GM23338 (cell line): Measurements from ENCODE around the gene RPN1. TPM values are rescaled to one million over a fixed set of nuclear protein-coding genes. Genes with fewer than 3 reads are reported as not detected.

ENCODE experiments used
- ATAC-seq: fragments of 200-7000 bp; cut with Tn5 transposase; 3 replicates; pipeline ENCODE4 v1.9.1; 2020
- DNase-seq: peaks from one replicate; pipeline ENCODE4 v3.0.0-alpha.2; 2015; ENCODE audit warnings: low spot score
- H2AFZ ChIP-seq: fragments of 200-600 bp; sonication (generic); 2 replicates; pipeline ENCODE4 v1.8.0; 2016; ENCODE audit warnings: antibody characterized with exemption, mild to moderate bottlenecking, moderate library complexity
- H3F3A ChIP-seq: fragments of 200-600 bp; sonication (generic); replicated peaks from 2 replicates; pipeline ENCODE4 v1.8.0; 2017; ENCODE audit warnings: antibody characterized with exemption, mixed run types, low read depth
- H3K27ac ChIP-seq: fragments of 200-600 bp; sonication (generic); 2 replicates; pipeline ENCODE4 v1.6.1; 2016; ENCODE audit warnings: low read depth
- H3K27me3 ChIP-seq: fragments of 200-600 bp; sonication (generic); 2 replicates; pipeline ENCODE4 v1.8.0; 2016; ENCODE audit warnings: mild to moderate bottlenecking, mixed run types, moderate library complexity; ENCODE audit not compliant: insufficient read depth
- H3K36me3 ChIP-seq: fragments of 200-600 bp; sonication (generic); 2 replicates; pipeline ENCODE4 v1.8.0; 2016; ENCODE audit warnings: mild to moderate bottlenecking; ENCODE audit not compliant: insufficient read depth
- H3K4me1 ChIP-seq: fragments of 200-600 bp; sonication (generic); 2 replicates; pipeline ENCODE4 v1.8.0; 2016; ENCODE audit warnings: mild to moderate bottlenecking, moderate library complexity; ENCODE audit not compliant: insufficient read depth
- H3K4me2 ChIP-seq: fragments of 200-600 bp; sonication (generic); 2 replicates; pipeline ENCODE4 v1.7.1; 2017; ENCODE audit warnings: mixed run types
- H3K4me3 ChIP-seq: fragments of 200-600 bp; sonication (generic); 2 replicates; pipeline ENCODE4 v1.6.1; 2016; ENCODE audit warnings: mixed run types
- H3K79me2 ChIP-seq: fragments of 200-600 bp; sonication (generic); replicated peaks from 2 replicates; pipeline ENCODE4 v1.8.0; 2017; ENCODE audit warnings: mild to moderate bottlenecking; ENCODE audit not compliant: insufficient read depth
- H3K9me2 ChIP-seq: fragments of 200-600 bp; sonication (generic); 2 replicates; pipeline ENCODE4 v1.8.0; 2017; ENCODE audit not compliant: insufficient read depth
- H4K20me1 ChIP-seq: fragments of 200-600 bp; sonication (generic); replicated peaks from 2 replicates; pipeline ENCODE4 v1.8.0; 2017; ENCODE audit warnings: mild to moderate bottlenecking; ENCODE audit not compliant: insufficient read depth
- H3K27ac Mint-ChIP-seq: 2 replicates; pipeline ENCODE4 v1.8.0; 2020; ENCODE audit warnings: inconsistent platforms, mild to moderate bottlenecking, moderate library complexity, mixed read lengths
- H3K27me3 Mint-ChIP-seq: 3 replicates; pipeline ENCODE4 v1.8.0; 2022; ENCODE audit warnings: low read depth, mild to moderate bottlenecking, moderate library complexity, mixed read lengths, inconsistent platforms; ENCODE audit not compliant: insufficient read depth, poor library complexity
- H3K36me3 Mint-ChIP-seq: 3 replicates; pipeline ENCODE4 v1.8.0; 2021; ENCODE audit warnings: low read depth, mild to moderate bottlenecking, inconsistent platforms, moderate library complexity, mixed read lengths
- H3K4me1 Mint-ChIP-seq: 3 replicates; pipeline ENCODE4 v1.8.0; 2020; ENCODE audit warnings: mild to moderate bottlenecking, inconsistent platforms, mixed read lengths
- H3K4me3 Mint-ChIP-seq: 3 replicates; pipeline ENCODE4 v1.8.0; 2021; ENCODE audit warnings: moderate library complexity, mild to moderate bottlenecking, inconsistent platforms, mixed read lengths
- H3K9me3 Mint-ChIP-seq: 3 replicates; pipeline ENCODE4 v1.8.0; 2020; ENCODE audit warnings: moderate library complexity, mild to moderate bottlenecking, inconsistent platforms, mixed read lengths
- CREB1 ChIP-seq: fragments of 250-450 bp; sonication (Bioruptor Pico); IDR thresholded peaks from 2 replicates; pipeline ENCODE4 v1.5.0; 2020; ENCODE audit warnings: low read depth, mild to moderate bottlenecking, moderate library complexity
- CTCF ChIP-seq, 2 experiments: fragments of 200-600 bp in 1 of 2; sonication (generic) in 1 of 2; conservative IDR thresholded peaks; 2 replicates each; pipeline versions ENCODE4 v1.5.1 to v1.6.1; 2016 to 2017; ENCODE audit warnings: antibody characterized with exemption in 2 of 2, low read depth in 2 of 2, mild to moderate bottlenecking in 2 of 2, moderate library complexity in 1 of 2
- ETS1 ChIP-seq: IDR thresholded peaks from 2 replicates; pipeline ENCODE4 v1.6.1; 2016; ENCODE audit warnings: antibody characterized with exemption
- EZH2 ChIP-seq: fragments of 200-600 bp; sonication (generic); IDR thresholded peaks from one replicate; pipeline ENCODE4 v1.8.0; 2017; ENCODE audit warnings: antibody characterized with exemption, mild to moderate bottlenecking, low read depth; ENCODE audit not compliant: unreplicated experiment
- EZH2phosphoT487 ChIP-seq: fragments of 200-600 bp; sonication (generic); IDR thresholded peaks from one replicate; pipeline ENCODE4 v1.8.1; 2018; ENCODE audit warnings: antibody characterized with exemption; ENCODE audit not compliant: unreplicated experiment
- JUNB ChIP-seq: IDR thresholded peaks from one replicate; pipeline ENCODE4 v1.6.1; 2016; ENCODE audit warnings: antibody characterized with exemption; ENCODE audit not compliant: unreplicated experiment
- NANOG ChIP-seq: IDR thresholded peaks from 2 replicates; pipeline ENCODE4 v1.6.1; 2016; ENCODE audit warnings: antibody characterized with exemption, borderline replicate concordance
- POLR2AphosphoS5 ChIP-seq: IDR thresholded peaks from 2 replicates; pipeline ENCODE4 v1.6.1; 2016; ENCODE audit warnings: antibody characterized with exemption, low read depth
- REST ChIP-seq: IDR thresholded peaks from one replicate; pipeline ENCODE4 v1.6.1; 2018; ENCODE audit warnings: antibody characterized with exemption; ENCODE audit not compliant: unreplicated experiment
- STAT1 ChIP-seq: IDR thresholded peaks from one replicate; pipeline ENCODE4 v1.6.1; 2016; ENCODE audit warnings: antibody characterized with exemption; ENCODE audit not compliant: unreplicated experiment
- ZNF114 ChIP-seq: fragments of 250-450 bp; sonication (Bioruptor Pico); IDR thresholded peaks from 2 replicates; pipeline ENCODE4 v1.5.0; 2020; ENCODE audit warnings: mild to moderate bottlenecking, moderate library complexity
- ZNF331 ChIP-seq: fragments of 250-450 bp; sonication (Bioruptor Pico); IDR thresholded peaks from 2 replicates; pipeline ENCODE4 v1.5.0; 2020; ENCODE audit warnings: low read depth, mild to moderate bottlenecking, moderate library complexity
- ZNF462 ChIP-seq: fragments of 250-450 bp; sonication (Bioruptor Pico); IDR thresholded peaks from 2 replicates; pipeline ENCODE4 v1.5.0; 2020; ENCODE audit warnings: mild to moderate bottlenecking, moderate library complexity
- polyA plus RNA-seq: library from polyadenylated mRNA; unstranded; fragments of >200 nt; fragmentation: Nextera tagmentation; extraction: Ambion mirVana; gene quantifications from 2 replicates; pipeline ENCODE4 v1.2.1, GENCODE V29; 2016
- total RNA-seq: library from RNA; depleted of rRNA; stranded (reverse); fragments of >200 nt; shearing (Covaris generic); gene quantifications from 2 replicates; pipeline ENCODE4 v1.2.3, GENCODE V29; 2014

Gene RPN1
- total and polyA plus RNA-seq, 2 experiments from 2014 or later = 111 to 231 TPM

- no peak for DNase-seq
- Mint-ChIP-seq H3K4me1 (peaks cover 10% of the 10 kb centered on the region; the same call in 2 of the 3 replicates), H3K36me3 (peaks cover 28% of the 10 kb centered on the region), H3K4me3 (no peak overlapping the region), H3K27ac (no peak overlapping the region), H3K9me3 (no peaks in the 10 kb centered on the region), H3K27me3 (peaks cover 3% of the 10 kb centered on the region)
- Histone ChIP-seq H2AFZ (no peak overlapping the region), H3K4me2 (no peak overlapping the region), H3K27me3 (no peaks in the 10 kb centered on the region), H3F3A (peaks cover 4% of the 10 kb centered on the region; the same call in 1 of the 2 replicates), H3K4me3 (no peak overlapping the region), H4K20me1 (peaks cover 42% of the 10 kb centered on the region), H3K79me2 (peaks cover 83% of the 10 kb centered on the region), H3K36me3 (peaks cover 13% of the 10 kb centered on the region), H3K9me2 (no peaks in the 10 kb centered on the region), H3K27ac (no peak overlapping the region), H3K4me1 (peaks cover 9% of the 10 kb centered on the region)
- no peak for TF ChIP-seq ZNF462 (CRISPR knock-in tag)
- TF ChIP-seq ZNF114 = no peak
- no peak for TF ChIP-seq JUNB
- no peak for TF ChIP-seq EZH2phosphoT487
- no peak for TF ChIP-seq CTCF (conservative IDR thresholded peaks at IDR 0.05; ENCODE audit: low read depth in 2 of 2)
- no peak for TF ChIP-seq NANOG
- no peak for TF ChIP-seq CREB1 (CRISPR knock-in tag)
- no peak for TF ChIP-seq EZH2
- no peak for TF ChIP-seq REST
- no peak for TF ChIP-seq POLR2AphosphoS5
- no peak for TF ChIP-seq ETS1
- no peak for TF ChIP-seq ZNF331
- no peak for TF ChIP-seq STAT1
- ATAC-seq = no peak
Observed at GRCh38 chr3:128647307-128647706, 3.3 kb downstream of the RPN1 start.
